ENCODE data around the gene ZNF429. TPM values are rescaled to one million over a fixed set of nuclear protein-coding genes. Genes with fewer than 3 reads are reported as not detected.

ZNF429 gene
- total and polyA plus RNA-seq, 2 of the 4 experiments (the other 2 are of a cell fraction): 4.3 to 6.4 TPM

GRCh38 chr19:21474671-21475181 is 30.7 kb upstream of the ZNF429 start:
- ChIA-PET POLR2A (ENCODE audit: unreplicated experiment) (no interaction called here), CTCF (no interaction called here)
- DNase-seq (peak; percentile 31), ATAC-seq (ENCODE audit: low read depth) (peak; percentile 98)
- no peak overlapping the region for H2AK9ac ChIP-seq (replicated peaks; ENCODE audit: low read depth, low read length, poor library complexity)
- no peak overlapping the region for H3K9ac ChIP-seq (ENCODE audit: low read depth, low read length)
- no peak overlapping the region for H4K8ac ChIP-seq (ENCODE audit: low read depth in 2 of 2, low read length in 2 of 2)
- H3K36me3 ChIP-seq (ENCODE audit: control insufficient read depth, insufficient read depth, low read length): no peaks in the 10 kb centered on the region
- H4K20me1 ChIP-seq (ENCODE audit: insufficient read depth, low read length): no peaks in the 10 kb centered on the region
- peak overlapping the region; percentile 67 for H3K4me3 ChIP-seq (ENCODE audit: insufficient read depth, low read depth, low read length)
- H3K14ac ChIP-seq (replicated peaks; ENCODE audit: low read depth, low read length): no peak overlapping the region
- H3K23ac ChIP-seq (ENCODE audit: low read depth, low read length): no peak overlapping the region
- H3K9me1 ChIP-seq (ENCODE audit: insufficient read depth, low read length): no peaks in the 10 kb centered on the region
- no peak overlapping the region for H3K18ac ChIP-seq (ENCODE audit: low read depth, low read length)
- no peaks in the 10 kb centered on the region for H3K4me1 ChIP-seq (ENCODE audit: control insufficient read depth, insufficient read depth, low read length)
- dilution Hi-C loops (cut with HindIII; ENCODE audit: low sequenced_read_pairs, unreplicated experiment): no loop called here
- 6% methylated on average over 17 of the region's 37 CpGs; no CpG with 5 or more reads in 1 of the 2 experiments for WGBS, 2 experiments (ENCODE audit: extremely low coverage in 2 of 2, insufficient read length in 1 of 2)
- H3K79me1 ChIP-seq (ENCODE audit: low read depth in 1 of 2, low read length in 2 of 2): no peaks in the 10 kb centered on the region
- no peak overlapping the region for H3K56ac ChIP-seq (ENCODE audit: extremely low read depth, insufficient read depth, low read length)
- H2AK5ac ChIP-seq (ENCODE audit: low read depth, low read length): no peak overlapping the region
- no peaks in the 10 kb centered on the region for H3K27me3 ChIP-seq (ENCODE audit: control insufficient read depth, insufficient read depth, low read length)
- H3K27ac ChIP-seq (ENCODE audit: insufficient read depth, low read length): no peak overlapping the region; the same call in 1 of the 2 replicates
- H3K4ac ChIP-seq (ENCODE audit: low read depth, low read length): no peak overlapping the region
- H2BK5ac ChIP-seq (ENCODE audit: low read depth, low read length, poor library complexity, severe bottlenecking): no peak overlapping the region
- no peak overlapping the region for H2BK120ac ChIP-seq (ENCODE audit: low read depth, low read length)
- H2AFZ ChIP-seq (replicated peaks; ENCODE audit: low read length, poor library complexity): peak overlapping the region; percentile 88
- TF ChIP-seq CTCF (conservative IDR thresholded peaks at IDR 0.05; ENCODE audit: low read depth, low read length) (no peak), FOS (IDR thresholded peaks at IDR 0.05; ENCODE audit: low read depth, low read length) (no peak), RCOR1 (IDR thresholded peaks at IDR 0.05; ENCODE audit: insufficient replicate concordance, low read length) (no peak), NFE2L2 (IDR thresholded peaks at IDR 0.05; ENCODE audit: low read depth, low read length) (no peak), CHD1 (IDR thresholded peaks at IDR 0.05; ENCODE audit: low read depth, low read length) (no peak), ELK1 (IDR thresholded peaks at IDR 0.05; ENCODE audit: borderline replicate concordance, low read depth, low read length) (no peak), RAD21 (IDR thresholded peaks at IDR 0.05; ENCODE audit: low read length) (no peak), MAZ (IDR thresholded peaks at IDR 0.05; ENCODE audit: borderline replicate concordance, low read depth, low read length) (no peak), RFX5 (IDR thresholded peaks at IDR 0.05; ENCODE audit: low read depth, low read length) (no peak), CEBPB (IDR thresholded peaks at IDR 0.05; ENCODE audit: low read depth, low read length) (no peak), MXI1 (IDR thresholded peaks at IDR 0.05; ENCODE audit: borderline replicate concordance, low read depth, low read length) (no peak), POLR2A (IDR thresholded peaks at IDR 0.05; ENCODE audit: low read depth, low read length) (no peak), BHLHE40 (IDR thresholded peaks at IDR 0.05; ENCODE audit: low read depth, low read length) (no peak), SMC3 (IDR thresholded peaks at IDR 0.05; ENCODE audit: low read depth, low read length) (no peak), USF2 (IDR thresholded peaks at IDR 0.05; ENCODE audit: low read depth, low read length) (no peak), MAFK (IDR thresholded peaks at IDR 0.05; ENCODE audit: low read depth, low read length) (no peak)
- no TSS peak for BruUV-seq (replicated peaks)
- intact Hi-C loops (cut with micrococcal nuclease): no loop called here
- H2BK20ac ChIP-seq (ENCODE audit: low read depth, low read length): no peak overlapping the region
- no peak overlapping the region for H4K91ac ChIP-seq (ENCODE audit: insufficient read depth, low read depth, low read length)
- no peak overlapping the region for H4K5ac ChIP-seq (ENCODE audit: low read depth, low read length)
- peak overlapping the region; percentile 87 for H3K4me2 ChIP-seq (ENCODE audit: low read depth, low read length)
- in situ Hi-C loops (cut with MboI; ENCODE audit: low sequenced_read_pairs): no loop called here
- H3K9me3 ChIP-seq (ENCODE audit: control insufficient read depth, insufficient read depth, low read length): peaks cover 3% of the 10 kb centered on the region; the same call in 1 of the 2 replicates
- H2BK15ac ChIP-seq (ENCODE audit: low read depth, low read length): no peak overlapping the region
